DOHH2 (cell line): ENCODE results near the gene CHPF.

Experiments
- H3F3A ChIP-seq: fragments of 200-600 bp; sonication (generic), shearing (Covaris generic); 2 replicates; pipeline ENCODE4 v1.6.0; 2016; ENCODE audit warnings: antibody characterized with exemption, mild to moderate bottlenecking; ENCODE audit not compliant: control insufficient read depth, insufficient read depth
- H3K27ac ChIP-seq: fragments of 200-600 bp; sonication (generic); 2 replicates; pipeline ENCODE4 v1.5.1; 2014; ENCODE audit warnings: low read depth, mild to moderate bottlenecking, low read length, moderate library complexity
- H3K27me3 ChIP-seq: fragments of 200-600 bp; sonication (generic); 2 replicates; pipeline ENCODE4 v1.6.1; 2014; ENCODE audit warnings: mild to moderate bottlenecking, low read length, mixed read lengths; ENCODE audit not compliant: control insufficient read depth
- H3K36me3 ChIP-seq: fragments of 200-600 bp; sonication (generic); 2 replicates; pipeline ENCODE4 v1.6.1; 2014; ENCODE audit warnings: mild to moderate bottlenecking, low read length, moderate library complexity, mixed read lengths; ENCODE audit not compliant: control insufficient read depth
- H3K4me1 ChIP-seq: fragments of 200-600 bp; sonication (generic); 2 replicates; pipeline ENCODE4 v1.6.1; 2014; ENCODE audit warnings: mild to moderate bottlenecking, low read length, mixed read lengths; ENCODE audit not compliant: control insufficient read depth
- H3K4me2 ChIP-seq: fragments of 200-600 bp; sonication (generic); 2 replicates; pipeline ENCODE4 v1.6.0; 2014; ENCODE audit warnings: mild to moderate bottlenecking, low read length, moderate library complexity
- H3K4me3 ChIP-seq: fragments of 200-600 bp; sonication (generic); 2 replicates; pipeline ENCODE4 v1.5.1; 2014; ENCODE audit warnings: mild to moderate bottlenecking, low read length, mixed read lengths
- H3K79me2 ChIP-seq: fragments of 200-600 bp; sonication (generic); 2 replicates; pipeline ENCODE4 v1.6.1; 2014; ENCODE audit warnings: mild to moderate bottlenecking, low read length, mixed read lengths; ENCODE audit not compliant: control insufficient read depth
- H3K9me2 ChIP-seq: fragments of 200-600 bp; sonication (generic); replicated peaks from 2 replicates; pipeline ENCODE4 v1.6.1; 2014; ENCODE audit warnings: mild to moderate bottlenecking, low read length, mixed read lengths; ENCODE audit not compliant: control insufficient read depth
- H3K9me3 ChIP-seq: fragments of 200-600 bp; sonication (generic); 2 replicates; pipeline ENCODE4 v1.6.1; 2014; ENCODE audit warnings: antibody characterized with exemption, low read length, mixed read lengths; ENCODE audit not compliant: control insufficient read depth, insufficient read depth
- H4K20me1 ChIP-seq: fragments of 200-600 bp; sonication (generic); 2 replicates; pipeline ENCODE4 v1.6.0; 2014; ENCODE audit warnings: low read depth, mild to moderate bottlenecking, antibody characterized with exemption, low read length, moderate library complexity; ENCODE audit not compliant: control insufficient read depth, insufficient read depth
- EZH2phosphoT487 ChIP-seq: fragments of 200-600 bp; sonication (generic); IDR thresholded peaks from 2 replicates; pipeline ENCODE4 v1.6.1; 2017; ENCODE audit warnings: borderline replicate concordance, mild to moderate bottlenecking, antibody characterized with exemption, low read length, moderate library complexity, mixed read lengths
- TF ChIP-seq, protein P1 (sequence below): fragments of 200-600 bp; sonication (generic); IDR thresholded peaks from one replicate; pipeline ENCODE4 v1.5.1; 2014; ENCODE audit warnings: antibody characterized with exemption, mild to moderate bottlenecking, low read depth, low read length; ENCODE audit not compliant: poor library complexity, severe bottlenecking

The CHPF gene

GRCh38 chr2:219497495-219498279 is 45.9 kb downstream of the CHPF start:
- Histone ChIP-seq H3K27ac (no peak overlapping the region), H3K4me3 (peak overlapping the region; percentile 86), H3K9me2 (no peaks in the 10 kb centered on the region), H3K27me3 (peaks cover 30% of the 10 kb centered on the region), H4K20me1 (no peaks in the 10 kb centered on the region), H3F3A (no peaks in the 10 kb centered on the region), H3K79me2 (peaks cover 10% of the 10 kb centered on the region; the same call in 1 of the 2 replicates), H3K36me3 (no peaks in the 10 kb centered on the region), H3K9me3 (no peaks in the 10 kb centered on the region), H3K4me2 (peak overlapping the region; percentile 91), H3K4me1 (peaks cover 30% of the 10 kb centered on the region)
- 0 out of 2 replicates have a peak, but pooled peaks have one; percentile 39 for TF ChIP-seq EZH2phosphoT487
- TF ChIP-seq, protein P1, sequence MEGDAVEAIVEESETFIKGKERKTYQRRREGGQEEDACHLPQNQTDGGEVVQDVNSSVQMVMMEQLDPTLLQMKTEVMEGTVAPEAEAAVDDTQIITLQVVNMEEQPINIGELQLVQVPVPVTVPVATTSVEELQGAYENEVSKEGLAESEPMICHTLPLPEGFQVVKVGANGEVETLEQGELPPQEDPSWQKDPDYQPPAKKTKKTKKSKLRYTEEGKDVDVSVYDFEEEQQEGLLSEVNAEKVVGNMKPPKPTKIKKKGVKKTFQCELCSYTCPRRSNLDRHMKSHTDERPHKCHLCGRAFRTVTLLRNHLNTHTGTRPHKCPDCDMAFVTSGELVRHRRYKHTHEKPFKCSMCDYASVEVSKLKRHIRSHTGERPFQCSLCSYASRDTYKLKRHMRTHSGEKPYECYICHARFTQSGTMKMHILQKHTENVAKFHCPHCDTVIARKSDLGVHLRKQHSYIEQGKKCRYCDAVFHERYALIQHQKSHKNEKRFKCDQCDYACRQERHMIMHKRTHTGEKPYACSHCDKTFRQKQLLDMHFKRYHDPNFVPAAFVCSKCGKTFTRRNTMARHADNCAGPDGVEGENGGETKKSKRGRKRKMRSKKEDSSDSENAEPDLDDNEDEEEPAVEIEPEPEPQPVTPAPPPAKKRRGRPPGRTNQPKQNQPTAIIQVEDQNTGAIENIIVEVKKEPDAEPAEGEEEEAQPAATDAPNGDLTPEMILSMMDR, result no peak

GRCh38 chr2:219496825-219497494 is 46.6 kb downstream of the CHPF start:
- no peaks in the 10 kb centered on the region for H3K9me3 ChIP-seq
- peaks cover 30% of the 10 kb centered on the region for H3K4me1 ChIP-seq
- H3K4me2 ChIP-seq, result no peak overlapping the region
- H3K36me3 ChIP-seq, result no peaks in the 10 kb centered on the region
- no peaks in the 10 kb centered on the region for H3F3A ChIP-seq
- peaks cover 10% of the 10 kb centered on the region; the same call in 1 of the 2 replicates for H3K79me2 ChIP-seq
- no peaks in the 10 kb centered on the region for H4K20me1 ChIP-seq
- TF ChIP-seq, protein P1, result no peak
- no peak for TF ChIP-seq EZH2phosphoT487
- H3K27ac ChIP-seq, result no peak overlapping the region
- no peak overlapping the region for H3K4me3 ChIP-seq
- no peaks in the 10 kb centered on the region for H3K9me2 ChIP-seq
- peaks cover 30% of the 10 kb centered on the region for H3K27me3 ChIP-seq

DNA sequence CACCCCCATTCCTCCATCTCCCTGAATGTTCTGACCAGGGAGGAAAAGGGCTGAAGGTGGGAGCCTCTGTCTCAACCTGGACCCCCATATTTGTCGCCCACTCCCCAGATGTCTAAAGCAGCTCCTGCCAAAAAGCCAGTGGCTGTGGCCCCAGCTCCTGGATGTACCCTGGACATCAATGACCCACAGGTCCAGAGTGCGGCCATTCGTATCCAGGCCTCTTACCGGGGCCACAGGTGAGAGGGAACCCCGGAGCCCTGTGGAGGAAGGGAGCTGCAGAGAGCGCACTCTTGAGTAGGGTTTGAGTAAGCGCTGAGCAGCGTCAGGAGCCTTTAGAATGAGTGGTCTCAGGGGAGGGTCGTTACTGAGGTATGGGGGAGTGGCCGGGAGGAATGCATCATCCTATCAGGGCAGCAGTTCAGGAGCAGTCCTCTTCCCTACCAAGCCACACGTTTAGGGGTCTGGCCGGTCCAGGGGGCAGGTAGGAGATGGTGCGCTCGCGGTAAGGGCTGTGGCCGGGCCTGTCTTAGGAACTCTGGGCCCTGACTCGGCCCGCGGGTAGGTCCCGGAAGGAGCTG is 47.3 kb downstream of the CHPF start:
- peaks cover 30% of the 10 kb centered on the region for H3K4me1 ChIP-seq
- H3K9me2 ChIP-seq, result no peaks in the 10 kb centered on the region
- H3K79me2 ChIP-seq, result peaks cover 10% of the 10 kb centered on the region; the same call in 1 of the 2 replicates
- H4K20me1 ChIP-seq, result no peaks in the 10 kb centered on the region
- no peaks in the 10 kb centered on the region for H3K9me3 ChIP-seq
- no peaks in the 10 kb centered on the region for H3F3A ChIP-seq
- peaks cover 30% of the 10 kb centered on the region for H3K27me3 ChIP-seq
- TF ChIP-seq EZH2phosphoT487, result no peak
- TF ChIP-seq, protein P1, result no peak
- H3K27ac ChIP-seq, result no peak overlapping the region
- H3K4me2 ChIP-seq, result no peak overlapping the region
- no peak overlapping the region for H3K4me3 ChIP-seq
- H3K36me3 ChIP-seq, result no peaks in the 10 kb centered on the region
